ENCODE measurements around the gene ACKR2. TPM values are rescaled to one million over a fixed set of nuclear protein-coding genes. Genes with fewer than 3 reads are reported as not detected.

The ACKR2 gene
- total RNA-seq, 6 experiments from 2014 or later = 17.0 to 36.1 (median 23.0) TPM

GRCh38 chr3:42876401-42876800 is 67.2 kb downstream of the ACKR2 start:
- Histone ChIP-seq H3K27ac (peak overlapping the region; percentile 91 to 98 (median 93)), H3K27me3 (no peaks in the 10 kb centered on the region), H3K4me1 (peaks cover 0 to 40% (median 10%) of the 10 kb centered on the region in 4 donors), H3K9me3 (no peaks in the 10 kb centered on the region), H3K36me3 (no peaks in the 10 kb centered on the region), H3K4me3 (peak overlapping the region in 1 of 3 donors; percentile 80)
- TF ChIP-seq POLR2A (IDR thresholded peaks at IDR 0.05) = no peak
- TF ChIP-seq CTCF (IDR thresholded peaks at IDR 0.05) = no peak
- intact Hi-C loops (cut with DNase I) = no loop called here
- ATAC-seq (peak in 1 of 4 donors; percentile 0), DNase-seq (peak in 1 of 3 donors; percentile 52)
- 24% methylated on average over 1 of the region's 1 CpG for WGBS (ENCODE audit: insufficient coverage, low coverage, low lambda C conversion rate, missing lambda C conversion rate)

GRCh38 chr3:42876940-42877720 is 67.9 kb downstream of the ACKR2 start:
- Histone ChIP-seq H3K9me3 (no peaks in the 10 kb centered on the region), H3K27me3 (no peaks in the 10 kb centered on the region), H3K27ac (peak overlapping the region; percentile 91 to 98 (median 93)), H3K4me1 (peaks cover 0 to 32% (median 10%) of the 10 kb centered on the region in 4 donors), H3K36me3 (no peaks in the 10 kb centered on the region), H3K4me3 (no peak overlapping the region)
- ATAC-seq = no peak
- DNase-seq = no peak
- intact Hi-C loops (cut with DNase I) = no loop called here
- 24% methylated on average over 5 of the region's 7 CpGs for WGBS (ENCODE audit: insufficient coverage, low coverage, low lambda C conversion rate, missing lambda C conversion rate)
- no peak for TF ChIP-seq CTCF (IDR thresholded peaks at IDR 0.05)
- TF ChIP-seq POLR2A (IDR thresholded peaks at IDR 0.05) = no peak

GRCh38 chr3:42877881-42878280 is 68.6 kb downstream of the ACKR2 start:
- H3K36me3 ChIP-seq = no peaks in the 10 kb centered on the region
- DNase-seq = no peak

GRCh38 chr3:42880183-42880582 is 70.9 kb downstream of the ACKR2 start:
- ATAC-seq = peak in 2 of 4 donors; percentile 0 to 1

More at GRCh38 chr3:42877881-42878280, 68.6 kb downstream of the ACKR2 start:
- H3K4me3 ChIP-seq = no peak overlapping the region
- no peaks in the 10 kb centered on the region for H3K27me3 ChIP-seq
- no peak for TF ChIP-seq CTCF (IDR thresholded peaks at IDR 0.05)
- no peak for TF ChIP-seq POLR2A (IDR thresholded peaks at IDR 0.05)
- no peaks in the 10 kb centered on the region for H3K9me3 ChIP-seq
- H3K4me1 ChIP-seq = peaks cover 0 to 30% (median 10%) of the 10 kb centered on the region in 4 donors
- 94% methylated on average over 2 of the region's 2 CpGs for WGBS (ENCODE audit: insufficient coverage, low coverage, low lambda C conversion rate, missing lambda C conversion rate)
- ATAC-seq = no peak
- H3K27ac ChIP-seq = peak overlapping the region in 2 of 3 donors; percentile 93 to 98
- intact Hi-C loops (cut with DNase I) = no loop called here

More at GRCh38 chr3:42880183-42880582, 70.9 kb downstream of the ACKR2 start:
- WGBS (ENCODE audit: insufficient coverage, low coverage, low lambda C conversion rate, missing lambda C conversion rate) = 92% methylated on average over 9 of the region's 9 CpGs
- H3K36me3 ChIP-seq = no peaks in the 10 kb centered on the region
- intact Hi-C loops (cut with DNase I) = no loop called here
- TF ChIP-seq POLR2A (IDR thresholded peaks at IDR 0.05) = no peak
- H3K27ac ChIP-seq = peak overlapping the region in 2 of 3 donors; percentile 74 to 88
- H3K27me3 ChIP-seq = no peaks in the 10 kb centered on the region
- H3K9me3 ChIP-seq = no peaks in the 10 kb centered on the region
- peaks cover 0 to 30% (median 10%) of the 10 kb centered on the region in 4 donors for H3K4me1 ChIP-seq
- peak overlapping the region; percentile 40 to 78 (median 64) for H3K4me3 ChIP-seq
- DNase-seq = no peak
